Measurements from ENCODE around the gene TAF1B. TPM values are rescaled to one million over a fixed set of nuclear protein-coding genes. Genes with fewer than 3 reads are reported as not detected.

TAF1B gene
- total RNA-seq, 1 donor from 2014 or later = 22.9 TPM

- DNase-seq (no peak), ATAC-seq (no peak)
- peaks cover 10% of the 10 kb centered on the region for H3K4me1 ChIP-seq
- no peaks in the 10 kb centered on the region for H3K9me3 ChIP-seq
- TF ChIP-seq, protein P1, sequence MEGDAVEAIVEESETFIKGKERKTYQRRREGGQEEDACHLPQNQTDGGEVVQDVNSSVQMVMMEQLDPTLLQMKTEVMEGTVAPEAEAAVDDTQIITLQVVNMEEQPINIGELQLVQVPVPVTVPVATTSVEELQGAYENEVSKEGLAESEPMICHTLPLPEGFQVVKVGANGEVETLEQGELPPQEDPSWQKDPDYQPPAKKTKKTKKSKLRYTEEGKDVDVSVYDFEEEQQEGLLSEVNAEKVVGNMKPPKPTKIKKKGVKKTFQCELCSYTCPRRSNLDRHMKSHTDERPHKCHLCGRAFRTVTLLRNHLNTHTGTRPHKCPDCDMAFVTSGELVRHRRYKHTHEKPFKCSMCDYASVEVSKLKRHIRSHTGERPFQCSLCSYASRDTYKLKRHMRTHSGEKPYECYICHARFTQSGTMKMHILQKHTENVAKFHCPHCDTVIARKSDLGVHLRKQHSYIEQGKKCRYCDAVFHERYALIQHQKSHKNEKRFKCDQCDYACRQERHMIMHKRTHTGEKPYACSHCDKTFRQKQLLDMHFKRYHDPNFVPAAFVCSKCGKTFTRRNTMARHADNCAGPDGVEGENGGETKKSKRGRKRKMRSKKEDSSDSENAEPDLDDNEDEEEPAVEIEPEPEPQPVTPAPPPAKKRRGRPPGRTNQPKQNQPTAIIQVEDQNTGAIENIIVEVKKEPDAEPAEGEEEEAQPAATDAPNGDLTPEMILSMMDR (IDR thresholded peaks at IDR 0.05) = no peak
- no peaks in the 10 kb centered on the region for H3K27me3 ChIP-seq (ENCODE audit: low read depth)
- H3K36me3 ChIP-seq = no peaks in the 10 kb centered on the region
- H3K4me3 ChIP-seq = no peak overlapping the region
- H3K27ac ChIP-seq = no peak overlapping the region
- intact Hi-C loops (cut with DNase I) = no loop called here
Measured at GRCh38 chr2:9807056-9807455, 36.2 kb upstream of the TAF1B start.

DNA sequence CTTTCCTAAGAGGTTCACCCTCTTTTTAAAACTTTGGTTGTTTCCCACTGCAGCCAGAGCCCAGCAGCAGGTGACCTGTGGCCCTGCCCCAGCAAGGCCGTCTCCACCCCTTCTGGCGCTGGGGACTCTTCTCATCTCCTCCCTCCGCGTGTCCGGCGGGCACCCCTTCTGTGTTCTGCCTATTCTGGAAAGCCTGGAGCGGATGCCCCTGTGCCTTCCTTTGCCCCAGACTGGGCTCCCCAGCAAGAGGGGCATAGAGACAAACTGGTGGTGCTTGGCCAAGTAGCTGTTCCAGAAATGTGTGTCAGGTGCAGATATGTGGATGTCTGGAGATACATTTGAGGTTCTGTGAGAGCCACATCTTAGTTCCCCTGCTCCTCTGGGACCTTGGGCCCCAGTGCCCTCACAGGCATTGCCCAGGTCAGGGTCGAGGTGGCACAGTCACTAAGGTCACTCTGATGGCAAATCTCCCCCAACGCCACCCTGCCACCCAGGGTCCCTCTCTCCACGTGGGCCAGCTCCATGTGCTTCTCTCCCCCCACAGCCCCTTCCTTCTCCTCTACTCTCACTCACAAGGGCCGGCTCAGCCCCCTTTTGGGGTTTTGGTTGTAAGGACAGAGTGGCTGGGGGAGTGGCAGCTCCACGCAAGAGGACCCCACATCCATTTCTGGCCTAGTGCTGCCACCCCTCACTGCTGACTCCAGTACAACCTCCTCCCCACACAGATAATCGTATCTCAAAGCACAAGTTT is 35.5 kb upstream of the TAF1B start:
- Histone ChIP-seq H3K36me3 (no peaks in the 10 kb centered on the region), H3K27me3 (ENCODE audit: low read depth) (no peaks in the 10 kb centered on the region), H3K27ac (no peak overlapping the region), H3K9me3 (no peaks in the 10 kb centered on the region), H3K4me3 (no peak overlapping the region), H3K4me1 (peaks cover 4% of the 10 kb centered on the region)
- ATAC-seq = no peak
- TF ChIP-seq, protein P1 (IDR thresholded peaks at IDR 0.05) = no peak
- intact Hi-C loops (cut with DNase I) = no loop called here
- DNase-seq = no peak

GRCh38 chr2:9808334-9809063 is 34.8 kb upstream of the TAF1B start:
- Histone ChIP-seq H3K36me3 (no peaks in the 10 kb centered on the region), H3K27me3 (ENCODE audit: low read depth) (peaks cover 4% of the 10 kb centered on the region), H3K9me3 (no peaks in the 10 kb centered on the region), H3K4me3 (no peak overlapping the region), H3K4me1 (peaks cover 9% of the 10 kb centered on the region), H3K27ac (no peak overlapping the region)
- TF ChIP-seq, protein P1 (IDR thresholded peaks at IDR 0.05) = no peak
- DNase-seq (no peak), ATAC-seq (no peak)
- intact Hi-C loops (cut with DNase I) = no loop called here

DNA sequence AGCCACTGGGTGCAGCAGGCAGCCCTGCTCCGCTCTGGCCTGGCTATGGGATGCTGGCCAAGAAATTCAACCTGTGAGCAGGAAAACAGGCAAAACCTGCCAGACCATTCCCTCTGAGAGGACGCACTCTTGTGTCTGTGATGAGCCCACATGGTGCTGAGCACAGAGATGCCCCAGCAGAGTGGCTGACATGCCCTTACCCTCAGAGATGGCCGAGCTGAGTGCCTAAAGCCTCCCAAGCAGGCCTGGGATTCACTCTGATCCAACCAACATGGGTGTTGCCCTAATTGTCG is 34.3 kb upstream of the TAF1B start:
- Histone ChIP-seq H3K4me3 (no peak overlapping the region), H3K9me3 (no peaks in the 10 kb centered on the region), H3K27me3 (ENCODE audit: low read depth) (peaks cover 4% of the 10 kb centered on the region), H3K4me1 (peaks cover 14% of the 10 kb centered on the region), H3K36me3 (no peaks in the 10 kb centered on the region), H3K27ac (no peak overlapping the region)
- DNase-seq (no peak), ATAC-seq (peak; percentile 24 to 43)
- TF ChIP-seq, protein P1 (IDR thresholded peaks at IDR 0.05) = no peak
- intact Hi-C loops (cut with DNase I) = no loop called here

DNA sequence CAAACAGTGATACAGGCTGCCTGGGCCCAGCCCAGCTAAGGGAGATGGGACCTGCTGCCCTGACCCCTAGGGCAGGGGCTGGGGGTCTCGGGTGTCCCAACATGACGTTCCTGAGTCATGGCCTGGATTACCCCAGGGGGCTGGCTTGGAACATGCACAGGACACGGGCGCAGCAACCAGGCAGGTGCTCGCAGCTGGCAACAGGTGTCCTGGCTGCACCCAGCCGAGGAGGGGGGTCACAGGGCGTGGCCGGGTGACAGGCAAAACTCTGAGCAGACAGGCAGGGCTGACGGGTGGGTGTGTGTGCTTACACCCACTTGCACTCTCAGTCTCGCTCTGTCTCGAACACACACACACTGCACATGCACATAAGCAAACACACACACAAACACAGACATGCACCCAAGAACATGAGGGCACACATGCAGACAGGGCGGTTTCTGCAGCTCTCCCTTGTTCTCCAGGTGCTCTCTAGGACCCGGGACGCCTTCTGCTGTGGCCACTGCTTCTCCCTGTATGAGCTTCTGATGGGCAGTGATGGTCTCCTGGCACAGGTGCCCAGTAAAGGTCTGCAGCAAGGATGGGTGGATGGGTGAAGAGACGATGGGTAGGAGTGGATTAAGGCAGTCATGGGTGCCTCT is 33.7 kb upstream of the TAF1B start:
- DNase-seq = no peak
- Histone ChIP-seq H3K27ac (no peak overlapping the region), H3K4me3 (no peak overlapping the region), H3K9me3 (no peaks in the 10 kb centered on the region), H3K36me3 (no peaks in the 10 kb centered on the region), H3K4me1 (peaks cover 20% of the 10 kb centered on the region), H3K27me3 (ENCODE audit: low read depth) (peaks cover 4% of the 10 kb centered on the region)
- intact Hi-C loops (cut with DNase I) = no loop called here
- no peak for ATAC-seq
- TF ChIP-seq, protein P1 (IDR thresholded peaks at IDR 0.05) = no peak
